HCT116 (cell line): ENCODE data around the gene LPAR2. TPM values are rescaled to one million over a fixed set of nuclear protein-coding genes. Genes with fewer than 3 reads are reported as not detected.

Source experiments
- ATAC-seq: fragments of 200-7000 bp; cut with Tn5 transposase; 2 replicates; pipeline ENCODE4 v1.9.1; 2020; ENCODE audit warnings: mild to moderate bottlenecking, moderate library complexity
- BruUV-seq: library from RNA; stranded (reverse); fragments of 400-500 nt; replicated peaks from 2 replicates; lab custom pipeline; 2021; lab: Mats Ljungman, UMichigan
- CTCF ChIA-PET: fragments of 300-600 bp; sonication (Branson Sonifier 250); formaldehyde crosslinking; loops from one replicate; lab custom pipeline; 2021; ENCODE audit warnings: antibody characterized with exemption; lab: Charles Lee
- POLR2A ChIA-PET: fragments of 300-600, 350-600 bp; sonication (Branson Sonifier 250); formaldehyde crosslinking; loops from one replicate; lab custom pipeline; 2021; ENCODE audit warnings: antibody characterized with exemption; lab: Charles Lee
- RAD21 ChIA-PET, 2 experiments: fragments of 300-600 bp; sonication (Branson Sonifier 250); formaldehyde crosslinking; loops; one replicate each; lab custom pipeline; 2023; ENCODE audit warnings: low total read pairs in 2 of 2; ENCODE audit not compliant: uncharacterized antibody in 2 of 2, unreplicated experiment in 2 of 2, low non-redundant PET in 1 of 2; lab: Charles Lee
- DNase-seq: peaks from one replicate; pipeline ENCODE4 v3.0.0-alpha.2; 2010; ENCODE audit warnings: low read depth, low spot score
- H2AFZ ChIP-seq: fragments of 200-600 bp; shearing (Covaris generic), sonication (generic); 2 replicates; pipeline ENCODE4 v1.6.1; 2017; ENCODE audit warnings: low read depth, mixed run types, mixed read lengths, antibody characterized with exemption, low read length; ENCODE audit not compliant: poor library complexity, severe bottlenecking
- H3K27ac ChIP-seq: 2 replicates; pipeline ENCODE4 v1.5.1; 2012; ENCODE audit warnings: low read depth, low read length
- H3K27me3 ChIP-seq: fragments of 200-600 bp; sonication (generic); 2 replicates; pipeline ENCODE4 v1.6.1; 2016; ENCODE audit warnings: mixed run types, low read length, mixed read lengths; ENCODE audit not compliant: insufficient read depth
- H3K36me3 ChIP-seq, 2 experiments: fragments of 200-500 bp in 1 of 2; fragments of 200-600 bp in 1 of 2; sonication (Bioruptor generic) in 1 of 2; sonication (generic) in 1 of 2; 2 replicates each; pipeline versions ENCODE4 v1.5.1 to v1.6.1; 2014 to 2016; ENCODE audit warnings: low read length in 2 of 2, inconsistent platforms in 1 of 2, mixed read lengths in 1 of 2, mixed run types in 1 of 2; ENCODE audit not compliant: insufficient read depth in 2 of 2, control insufficient read depth in 1 of 2
- H3K4me1 ChIP-seq, 2 experiments: fragments of 200-600 bp in 1 of 2; sonication (generic) in 1 of 2; 2 replicates each; pipeline versions ENCODE4 v1.5.1 to v1.6.1; 2012 to 2017; ENCODE audit warnings: low read length in 2 of 2, inconsistent platforms in 1 of 2, mild to moderate bottlenecking in 1 of 2, mixed read lengths in 1 of 2, mixed run types in 1 of 2, moderate library complexity in 1 of 2; ENCODE audit not compliant: insufficient read depth in 2 of 2, control insufficient read depth in 1 of 2
- H3K4me2 ChIP-seq: fragments of 200-600 bp; sonication (generic); 2 replicates; pipeline ENCODE4 v1.6.1; 2017; ENCODE audit warnings: mixed run types, low read length, mixed read lengths
- H3K4me3 ChIP-seq, 2 experiments: fragments of 200-600 bp in 1 of 2; sonication (generic) in 1 of 2; replicated peaks in 1 of 2; 2 replicates each; pipeline ENCODE4 v1.5.1; 2011 to 2016; ENCODE audit warnings: low read length in 2 of 2, control low read depth in 1 of 2, low read depth in 1 of 2, mild to moderate bottlenecking in 1 of 2, mixed read lengths in 1 of 2, mixed run types in 1 of 2
- H3K79me2 ChIP-seq: fragments of 200-600 bp; sonication (generic); 2 replicates; pipeline ENCODE4 v1.6.1; 2017; ENCODE audit warnings: mild to moderate bottlenecking, mixed run types, low read length, moderate library complexity, mixed read lengths; ENCODE audit not compliant: insufficient read depth
- H3K9ac ChIP-seq: fragments of 200-600 bp; sonication (generic); 2 replicates; pipeline ENCODE4 v1.6.1; 2016; ENCODE audit warnings: low read length, mixed read lengths
- H3K9me2 ChIP-seq: fragments of 200-600 bp; sonication (generic), shearing (Covaris generic); 2 replicates; pipeline ENCODE4 v1.6.1; 2017; ENCODE audit warnings: mixed run types, mild to moderate bottlenecking, moderate library complexity; ENCODE audit not compliant: insufficient read depth
- H3K9me3 ChIP-seq, 2 experiments: fragments of 200-500 bp in 1 of 2; fragments of 200-600 bp in 1 of 2; sonication (Bioruptor generic) in 1 of 2; sonication (generic) in 1 of 2; 2 replicates each; pipeline ENCODE4 v1.6.1; 2014 to 2017; ENCODE audit warnings: low read length in 2 of 2, mixed read lengths in 2 of 2, inconsistent platforms in 1 of 2, low read depth in 1 of 2, mild to moderate bottlenecking in 1 of 2, mixed run types in 1 of 2, moderate library complexity in 1 of 2; ENCODE audit not compliant: control insufficient read depth in 1 of 2, insufficient read depth in 1 of 2
- H4K20me1 ChIP-seq: fragments of 200-600 bp; sonication (generic), shearing (Covaris generic); 2 replicates; pipeline ENCODE4 v1.6.1; 2017; ENCODE audit warnings: mixed run types, mild to moderate bottlenecking, moderate library complexity; ENCODE audit not compliant: insufficient read depth
- CBX3 ChIP-seq: IDR thresholded peaks from 2 replicates; pipeline ENCODE4 v1.6.1; 2012; ENCODE audit warnings: low read depth
- CEBPB ChIP-seq: IDR thresholded peaks from 2 replicates; pipeline ENCODE4 v1.6.1; 2012; ENCODE audit warnings: low read depth
- EGR1 ChIP-seq: IDR thresholded peaks from 2 replicates; pipeline ENCODE4 v1.6.1; 2012; ENCODE audit warnings: low read depth
- ELF1 ChIP-seq: IDR thresholded peaks from 2 replicates; pipeline ENCODE4 v1.6.1; 2012; ENCODE audit warnings: low read depth, borderline replicate concordance
- EZH2 ChIP-seq: fragments of 200-600 bp; sonication (generic); IDR thresholded peaks from 2 replicates; pipeline ENCODE4 v1.6.1; 2017; ENCODE audit warnings: antibody characterized with exemption, mixed run types
- POLR2AphosphoS5 ChIP-seq: IDR thresholded peaks from 2 replicates; pipeline ENCODE4 v1.6.1; 2011; ENCODE audit warnings: mild to moderate bottlenecking, low read depth, low read length, moderate library complexity
- SRF ChIP-seq: IDR thresholded peaks from 2 replicates; pipeline ENCODE4 v1.6.1; 2012; ENCODE audit warnings: low read depth
- TCF7L2 ChIP-seq: IDR thresholded peaks from 2 replicates; pipeline ENCODE4 v1.7.0; 2011; ENCODE audit warnings: borderline replicate concordance, inconsistent platforms; ENCODE audit not compliant: insufficient read depth, insufficient read length; ENCODE audit errors: extremely low read depth
- YY1 ChIP-seq: IDR thresholded peaks from 2 replicates; pipeline ENCODE4 v1.6.1; 2011; ENCODE audit warnings: low read length, low read depth, moderate library complexity, mild to moderate bottlenecking; ENCODE audit not compliant: insufficient replicate concordance; ENCODE audit errors: extremely low read depth
- intact Hi-C: fragments of 100-400 bp; cut with micrococcal nuclease; formaldehyde crosslinking; loops from 2 replicates; pipeline ENCODE4 v1.10.0; 2022
- total RNA-seq: library from RNA; stranded (reverse); gene quantifications from one replicate; pipeline ENCODE4 v1.2.1, GENCODE V29; 2021; ENCODE audit not compliant: unreplicated experiment
- TF ChIP-seq, protein P1 (sequence below): IDR thresholded peaks from 2 replicates; pipeline ENCODE4 v1.6.1; 2011; ENCODE audit warnings: mild to moderate bottlenecking, low read length, moderate library complexity; ENCODE audit not compliant: insufficient replicate concordance; ENCODE audit errors: extremely low read depth
- TF ChIP-seq, protein P2 (sequence below): IDR thresholded peaks from 2 replicates; pipeline ENCODE4 v1.6.1; 2012; ENCODE audit warnings: low read depth
- TF ChIP-seq, protein P3 (sequence below), 3 experiments: fragments of 200-600 bp in 1 of 3; sonication (generic) in 1 of 3; IDR thresholded peaks in 2 of 3; conservative IDR thresholded peaks in 1 of 3; 2 replicates each; pipeline ENCODE4 v1.5.1; 2012 to 2017; ENCODE audit warnings: low read depth in 2 of 3, low read length in 2 of 3, antibody characterized with exemption in 1 of 3, borderline replicate concordance in 1 of 3, control low read depth in 1 of 3, mild to moderate bottlenecking in 1 of 3, mixed read lengths in 1 of 3, mixed run types in 1 of 3, moderate library complexity in 1 of 3; ENCODE audit not compliant: insufficient read depth in 1 of 3

Gene LPAR2
- total RNA-seq, 1 experiment from 2014 or later = 28.2 TPM

DNA sequence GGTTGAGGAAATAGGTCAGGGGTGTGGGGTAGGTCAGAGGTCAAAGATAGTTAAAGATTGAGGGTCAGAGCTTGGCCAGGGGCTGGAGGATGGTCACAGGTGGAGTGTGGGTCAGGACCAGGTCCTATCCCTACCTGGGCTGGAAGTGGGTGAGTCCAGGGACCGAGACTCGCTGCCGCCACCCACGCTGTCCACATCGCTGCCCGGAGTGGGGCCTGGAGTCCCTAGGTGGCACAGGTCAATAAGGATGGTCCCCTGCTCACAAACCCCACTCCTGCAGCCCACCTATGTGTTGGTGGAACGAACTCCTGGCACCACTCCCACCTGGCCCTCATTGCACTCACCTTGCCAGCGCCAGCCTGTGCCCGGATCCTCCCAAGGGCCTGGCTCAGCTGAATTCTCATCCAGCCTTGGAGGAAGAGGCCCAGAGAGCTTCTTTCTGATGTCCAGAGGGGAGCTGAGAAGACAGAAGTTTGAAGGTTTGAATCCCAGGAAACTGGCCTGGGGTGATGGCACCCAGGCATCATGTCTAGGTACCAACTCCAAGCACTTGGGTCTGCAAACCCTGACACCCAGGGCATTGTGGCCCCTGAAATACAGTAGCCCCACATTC is 8.7 kb upstream of the LPAR2 start:
- Histone ChIP-seq H3K79me2 (no peaks in the 10 kb centered on the region), H3K27me3 (no peaks in the 10 kb centered on the region), H3K27ac (no peak overlapping the region), H4K20me1 (no peaks in the 10 kb centered on the region), H2AFZ (no peak overlapping the region), H3K9me3 (no peaks in the 10 kb centered on the region), H3K4me3 (no peak overlapping the region), H3K9me2 (no peaks in the 10 kb centered on the region), H3K4me1 (no peaks in the 10 kb centered on the region), H3K4me2 (no peak overlapping the region), H3K36me3 (peaks cover 5 to 12% of the 10 kb centered on the region in 2 experiments; a peak in 3 of 4 replicates), H3K9ac (no peak overlapping the region)
- no peak for TF ChIP-seq POLR2AphosphoS5
- TF ChIP-seq, protein P1, sequence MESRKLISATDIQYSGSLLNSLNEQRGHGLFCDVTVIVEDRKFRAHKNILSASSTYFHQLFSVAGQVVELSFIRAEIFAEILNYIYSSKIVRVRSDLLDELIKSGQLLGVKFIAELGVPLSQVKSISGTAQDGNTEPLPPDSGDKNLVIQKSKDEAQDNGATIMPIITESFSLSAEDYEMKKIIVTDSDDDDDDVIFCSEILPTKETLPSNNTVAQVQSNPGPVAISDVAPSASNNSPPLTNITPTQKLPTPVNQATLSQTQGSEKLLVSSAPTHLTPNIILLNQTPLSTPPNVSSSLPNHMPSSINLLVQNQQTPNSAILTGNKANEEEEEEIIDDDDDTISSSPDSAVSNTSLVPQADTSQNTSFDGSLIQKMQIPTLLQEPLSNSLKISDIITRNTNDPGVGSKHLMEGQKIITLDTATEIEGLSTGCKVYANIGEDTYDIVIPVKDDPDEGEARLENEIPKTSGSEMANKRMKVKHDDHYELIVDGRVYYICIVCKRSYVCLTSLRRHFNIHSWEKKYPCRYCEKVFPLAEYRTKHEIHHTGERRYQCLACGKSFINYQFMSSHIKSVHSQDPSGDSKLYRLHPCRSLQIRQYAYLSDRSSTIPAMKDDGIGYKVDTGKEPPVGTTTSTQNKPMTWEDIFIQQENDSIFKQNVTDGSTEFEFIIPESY = no peak
- TF ChIP-seq CBX3 = no peak
- TF ChIP-seq EZH2 = no peak
- no peak for TF ChIP-seq ELF1
- TF ChIP-seq EGR1 = no peak
- DNase-seq (no peak), ATAC-seq (no peak)
- ChIA-PET RAD21 (no interaction called here), CTCF (no interaction called here), POLR2A (no interaction called here)
- BruUV-seq = no TSS peak
- intact Hi-C loops = no loop called here

DNA sequence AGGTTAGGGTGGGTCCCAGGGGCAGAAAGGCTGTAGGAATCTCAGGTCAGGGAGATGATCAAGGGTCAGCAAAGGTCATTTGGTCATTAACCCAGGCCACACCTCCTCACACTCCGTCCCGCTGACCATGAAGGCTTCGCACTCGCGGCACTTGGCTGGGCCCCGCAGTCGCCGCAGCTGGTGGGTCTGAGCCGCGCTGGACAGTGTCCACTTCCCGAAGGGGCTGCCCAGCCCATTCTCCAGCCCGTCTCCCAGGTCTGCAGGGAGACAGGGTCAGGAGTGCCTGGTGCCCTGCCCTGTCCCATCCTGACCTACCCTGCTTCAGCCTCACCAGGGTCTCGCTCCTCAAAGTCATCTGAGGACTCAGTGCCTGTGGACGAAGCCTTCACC is 7.3 kb upstream of the LPAR2 start:
- ChIA-PET POLR2A (no interaction called here), CTCF (no interaction called here), RAD21 (no interaction called here)
- Histone ChIP-seq H3K9me2 (no peaks in the 10 kb centered on the region), H3K9ac (no peak overlapping the region), H3K4me2 (no peak overlapping the region), H4K20me1 (no peaks in the 10 kb centered on the region), H2AFZ (no peak overlapping the region), H3K36me3 (peaks cover 5 to 12% of the 10 kb centered on the region in 2 experiments; a peak in 3 of 4 replicates), H3K4me3 (no peak overlapping the region), H3K27me3 (no peaks in the 10 kb centered on the region), H3K79me2 (no peaks in the 10 kb centered on the region), H3K9me3 (no peaks in the 10 kb centered on the region), H3K27ac (no peak overlapping the region), H3K4me1 (no peaks in the 10 kb centered on the region)
- ATAC-seq (no peak), DNase-seq (no peak)
- intact Hi-C loops = no loop called here
- no TSS peak for BruUV-seq
- no peak for TF ChIP-seq SRF
- TF ChIP-seq CEBPB = no peak
- TF ChIP-seq, protein P2, sequence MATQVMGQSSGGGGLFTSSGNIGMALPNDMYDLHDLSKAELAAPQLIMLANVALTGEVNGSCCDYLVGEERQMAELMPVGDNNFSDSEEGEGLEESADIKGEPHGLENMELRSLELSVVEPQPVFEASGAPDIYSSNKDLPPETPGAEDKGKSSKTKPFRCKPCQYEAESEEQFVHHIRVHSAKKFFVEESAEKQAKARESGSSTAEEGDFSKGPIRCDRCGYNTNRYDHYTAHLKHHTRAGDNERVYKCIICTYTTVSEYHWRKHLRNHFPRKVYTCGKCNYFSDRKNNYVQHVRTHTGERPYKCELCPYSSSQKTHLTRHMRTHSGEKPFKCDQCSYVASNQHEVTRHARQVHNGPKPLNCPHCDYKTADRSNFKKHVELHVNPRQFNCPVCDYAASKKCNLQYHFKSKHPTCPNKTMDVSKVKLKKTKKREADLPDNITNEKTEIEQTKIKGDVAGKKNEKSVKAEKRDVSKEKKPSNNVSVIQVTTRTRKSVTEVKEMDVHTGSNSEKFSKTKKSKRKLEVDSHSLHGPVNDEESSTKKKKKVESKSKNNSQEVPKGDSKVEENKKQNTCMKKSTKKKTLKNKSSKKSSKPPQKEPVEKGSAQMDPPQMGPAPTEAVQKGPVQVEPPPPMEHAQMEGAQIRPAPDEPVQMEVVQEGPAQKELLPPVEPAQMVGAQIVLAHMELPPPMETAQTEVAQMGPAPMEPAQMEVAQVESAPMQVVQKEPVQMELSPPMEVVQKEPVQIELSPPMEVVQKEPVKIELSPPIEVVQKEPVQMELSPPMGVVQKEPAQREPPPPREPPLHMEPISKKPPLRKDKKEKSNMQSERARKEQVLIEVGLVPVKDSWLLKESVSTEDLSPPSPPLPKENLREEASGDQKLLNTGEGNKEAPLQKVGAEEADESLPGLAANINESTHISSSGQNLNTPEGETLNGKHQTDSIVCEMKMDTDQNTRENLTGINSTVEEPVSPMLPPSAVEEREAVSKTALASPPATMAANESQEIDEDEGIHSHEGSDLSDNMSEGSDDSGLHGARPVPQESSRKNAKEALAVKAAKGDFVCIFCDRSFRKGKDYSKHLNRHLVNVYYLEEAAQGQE = no peak
- TF ChIP-seq, protein P3, sequence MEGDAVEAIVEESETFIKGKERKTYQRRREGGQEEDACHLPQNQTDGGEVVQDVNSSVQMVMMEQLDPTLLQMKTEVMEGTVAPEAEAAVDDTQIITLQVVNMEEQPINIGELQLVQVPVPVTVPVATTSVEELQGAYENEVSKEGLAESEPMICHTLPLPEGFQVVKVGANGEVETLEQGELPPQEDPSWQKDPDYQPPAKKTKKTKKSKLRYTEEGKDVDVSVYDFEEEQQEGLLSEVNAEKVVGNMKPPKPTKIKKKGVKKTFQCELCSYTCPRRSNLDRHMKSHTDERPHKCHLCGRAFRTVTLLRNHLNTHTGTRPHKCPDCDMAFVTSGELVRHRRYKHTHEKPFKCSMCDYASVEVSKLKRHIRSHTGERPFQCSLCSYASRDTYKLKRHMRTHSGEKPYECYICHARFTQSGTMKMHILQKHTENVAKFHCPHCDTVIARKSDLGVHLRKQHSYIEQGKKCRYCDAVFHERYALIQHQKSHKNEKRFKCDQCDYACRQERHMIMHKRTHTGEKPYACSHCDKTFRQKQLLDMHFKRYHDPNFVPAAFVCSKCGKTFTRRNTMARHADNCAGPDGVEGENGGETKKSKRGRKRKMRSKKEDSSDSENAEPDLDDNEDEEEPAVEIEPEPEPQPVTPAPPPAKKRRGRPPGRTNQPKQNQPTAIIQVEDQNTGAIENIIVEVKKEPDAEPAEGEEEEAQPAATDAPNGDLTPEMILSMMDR (IDR thresholded peaks at IDR 0.05 in 2 of 3, conservative IDR thresholded peaks at IDR 0.05 in 1 of 3; ENCODE audit: borderline replicate concordance in 1 of 3, insufficient read depth in 1 of 3, low read depth in 2 of 3, low read length in 2 of 3) = no peak
- no peak for TF ChIP-seq EGR1
- TF ChIP-seq TCF7L2 = no peak
- TF ChIP-seq YY1 = no peak
